ENCODE measurements around the gene ILK. TPM values are rescaled to one million over a fixed set of nuclear protein-coding genes. Genes with fewer than 3 reads are reported as not detected.

ILK gene
- total RNA-seq, 2 donors from 2014 or later = 338 to 588 TPM

DNA sequence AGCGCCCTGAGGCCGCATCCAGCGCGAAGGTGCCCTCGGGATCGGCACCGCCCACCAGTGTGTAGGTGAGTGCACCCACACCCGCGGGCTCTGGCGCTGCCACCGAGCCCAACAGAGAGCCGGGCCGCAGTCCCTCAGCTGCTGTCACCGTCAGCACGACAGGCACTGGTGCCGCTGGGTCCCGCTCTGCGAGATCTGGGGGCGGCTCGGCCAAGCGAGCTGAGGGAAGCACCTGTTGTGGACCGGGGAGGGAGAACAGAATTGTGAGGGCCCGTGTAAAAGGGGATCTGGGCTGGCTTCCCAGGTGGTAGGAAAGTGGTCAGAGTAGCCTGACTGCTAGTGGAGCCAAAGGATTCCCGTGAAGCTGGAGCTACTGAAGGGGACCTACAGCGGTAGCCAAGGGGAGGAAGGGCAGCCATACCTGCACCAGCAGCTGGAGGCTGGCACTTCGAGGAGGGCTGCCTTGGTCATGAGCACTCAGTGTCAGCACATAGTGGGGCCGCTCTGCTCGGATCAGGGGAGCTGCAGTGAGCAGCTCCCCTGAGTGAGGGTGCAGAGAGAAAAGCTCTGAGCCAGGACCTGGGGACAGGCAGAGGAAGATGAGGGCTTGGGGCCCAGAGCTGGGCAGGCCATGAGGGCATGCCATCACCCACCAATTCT, 27.2 kb downstream of the ILK start:
- no peak overlapping the region for H3K27ac ChIP-seq
- DNase-seq (ENCODE audit: low spot score) (no peak), ATAC-seq (ENCODE audit: insufficient number of reproducible peaks, low FRiP score, low read depth) (no peak)
- TF ChIP-seq, protein P1, sequence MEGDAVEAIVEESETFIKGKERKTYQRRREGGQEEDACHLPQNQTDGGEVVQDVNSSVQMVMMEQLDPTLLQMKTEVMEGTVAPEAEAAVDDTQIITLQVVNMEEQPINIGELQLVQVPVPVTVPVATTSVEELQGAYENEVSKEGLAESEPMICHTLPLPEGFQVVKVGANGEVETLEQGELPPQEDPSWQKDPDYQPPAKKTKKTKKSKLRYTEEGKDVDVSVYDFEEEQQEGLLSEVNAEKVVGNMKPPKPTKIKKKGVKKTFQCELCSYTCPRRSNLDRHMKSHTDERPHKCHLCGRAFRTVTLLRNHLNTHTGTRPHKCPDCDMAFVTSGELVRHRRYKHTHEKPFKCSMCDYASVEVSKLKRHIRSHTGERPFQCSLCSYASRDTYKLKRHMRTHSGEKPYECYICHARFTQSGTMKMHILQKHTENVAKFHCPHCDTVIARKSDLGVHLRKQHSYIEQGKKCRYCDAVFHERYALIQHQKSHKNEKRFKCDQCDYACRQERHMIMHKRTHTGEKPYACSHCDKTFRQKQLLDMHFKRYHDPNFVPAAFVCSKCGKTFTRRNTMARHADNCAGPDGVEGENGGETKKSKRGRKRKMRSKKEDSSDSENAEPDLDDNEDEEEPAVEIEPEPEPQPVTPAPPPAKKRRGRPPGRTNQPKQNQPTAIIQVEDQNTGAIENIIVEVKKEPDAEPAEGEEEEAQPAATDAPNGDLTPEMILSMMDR (IDR thresholded peaks at IDR 0.05) = no peak
- H3K36me3 ChIP-seq = peaks cover 67% of the 10 kb centered on the region
- peaks cover 8 to 20% of the 10 kb centered on the region in 2 donors for H3K4me1 ChIP-seq (ENCODE audit: control insufficient read depth in 1 of 2, low read depth in 2 of 2)
- H3K4me3 ChIP-seq = no peak overlapping the region
- H3K27me3 ChIP-seq (replicated peaks; ENCODE audit: insufficient read depth) = no peaks in the 10 kb centered on the region
- H3K9me3 ChIP-seq = no peaks in the 10 kb centered on the region

- no peaks in the 10 kb centered on the region for H3K9me3 ChIP-seq
- ATAC-seq (ENCODE audit: insufficient number of reproducible peaks, low FRiP score, low read depth) (no peak), DNase-seq (ENCODE audit: low spot score) (no peak)
- peaks cover 14 to 27% of the 10 kb centered on the region in 2 donors for H3K4me1 ChIP-seq (ENCODE audit: control insufficient read depth in 1 of 2, low read depth in 2 of 2)
- no peak overlapping the region for H3K27ac ChIP-seq
- peaks cover 60% of the 10 kb centered on the region for H3K36me3 ChIP-seq
- TF ChIP-seq, protein P1 (IDR thresholded peaks at IDR 0.05) = no peak
- no peaks in the 10 kb centered on the region for H3K27me3 ChIP-seq (replicated peaks; ENCODE audit: insufficient read depth)
- no peak overlapping the region for H3K4me3 ChIP-seq
Observed at GRCh38 chr11:6631361-6631890, 27.9 kb downstream of the ILK start.

- Histone ChIP-seq H3K4me1 (ENCODE audit: control insufficient read depth in 1 of 2, low read depth in 2 of 2) (peaks cover 20 to 37% of the 10 kb centered on the region in 2 donors), H3K27me3 (replicated peaks; ENCODE audit: insufficient read depth) (no peaks in the 10 kb centered on the region), H3K9me3 (no peaks in the 10 kb centered on the region), H3K27ac (no peak overlapping the region), H3K4me3 (no peak overlapping the region), H3K36me3 (peaks cover 50% of the 10 kb centered on the region)
- TF ChIP-seq, protein P1 (IDR thresholded peaks at IDR 0.05) = no peak
- no peak for DNase-seq (ENCODE audit: low spot score)
- no peak for ATAC-seq (ENCODE audit: insufficient number of reproducible peaks, low FRiP score, low read depth)
Observed at GRCh38 chr11:6632116-6633073, 28.8 kb downstream of the ILK start.

DNA sequence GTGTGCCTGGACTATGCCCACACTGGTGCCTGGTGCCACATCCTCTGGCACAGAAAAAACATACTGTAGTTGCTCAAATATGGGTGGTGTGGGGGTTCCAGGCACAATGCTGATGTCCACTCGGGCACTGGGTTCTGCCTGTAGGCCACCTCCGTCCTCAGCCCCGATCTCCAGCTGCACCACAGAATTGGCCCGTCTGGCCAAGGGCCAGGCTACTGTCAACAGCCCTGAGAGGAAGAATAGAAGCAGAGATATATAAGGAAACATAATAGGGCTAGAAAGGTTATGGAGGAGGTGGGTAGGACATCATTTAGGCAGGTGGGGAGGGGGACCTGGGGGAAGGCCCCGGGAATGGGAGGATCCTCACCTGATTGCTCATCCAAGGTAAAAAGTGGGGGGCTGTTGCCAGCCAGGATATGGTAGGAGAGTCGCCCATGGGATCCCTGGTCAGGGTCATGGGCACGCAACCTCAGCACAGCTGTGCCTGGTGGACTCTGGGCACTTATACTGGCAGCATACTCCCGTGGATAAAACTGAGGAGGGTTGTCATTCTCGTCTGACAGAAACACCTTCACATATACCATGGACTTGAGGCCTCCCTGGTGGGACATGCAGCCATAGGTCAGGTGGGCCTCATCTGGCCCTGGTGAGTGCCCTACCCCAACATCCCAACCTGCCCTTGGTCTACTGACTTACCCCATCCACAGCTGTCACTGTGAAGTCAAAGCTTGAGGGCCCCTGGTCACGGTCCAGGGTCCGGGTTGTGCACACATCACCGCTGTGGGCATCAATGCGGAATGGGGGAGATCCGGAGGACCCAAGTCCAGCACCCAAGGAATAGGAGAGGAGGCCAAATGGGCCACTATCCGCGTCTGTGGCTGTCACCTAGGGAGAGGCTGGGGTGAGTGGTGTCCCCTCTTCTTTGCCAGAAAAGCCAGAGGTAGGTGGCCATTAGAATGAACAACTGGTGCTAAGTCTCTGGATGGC, 30.1 kb downstream of the ILK start:
- Histone ChIP-seq H3K27me3 (replicated peaks; ENCODE audit: insufficient read depth) (no peaks in the 10 kb centered on the region), H3K36me3 (peaks cover 43% of the 10 kb centered on the region), H3K9me3 (no peaks in the 10 kb centered on the region), H3K27ac (no peak overlapping the region), H3K4me1 (ENCODE audit: control insufficient read depth in 1 of 2, low read depth in 2 of 2) (peaks cover 28 to 50% of the 10 kb centered on the region in 2 donors), H3K4me3 (no peak overlapping the region)
- TF ChIP-seq, protein P1 (IDR thresholded peaks at IDR 0.05) = no peak
- no peak for ATAC-seq (ENCODE audit: insufficient number of reproducible peaks, low FRiP score, low read depth)
- DNase-seq (ENCODE audit: low spot score) = no peak

All from thoracic aorta (tissue), 2 donors.